DOHH2 (cell line): ENCODE results near the gene PRRC2A.
A peak's percentile ranks its signal among the peaks of the same experiment; 100 is the strongest.

Experiments used
- H3F3A ChIP-seq: fragments of 200-600 bp; sonication (generic), shearing (Covaris generic); 2 replicates; pipeline ENCODE4 v1.6.0; 2016; ENCODE audit warnings: antibody characterized with exemption, mild to moderate bottlenecking; ENCODE audit not compliant: control insufficient read depth, insufficient read depth
- H3K27ac ChIP-seq: fragments of 200-600 bp; sonication (generic); 2 replicates; pipeline ENCODE4 v1.5.1; 2014; ENCODE audit warnings: low read depth, mild to moderate bottlenecking, low read length, moderate library complexity
- H3K27me3 ChIP-seq: fragments of 200-600 bp; sonication (generic); 2 replicates; pipeline ENCODE4 v1.6.1; 2014; ENCODE audit warnings: mild to moderate bottlenecking, low read length, mixed read lengths; ENCODE audit not compliant: control insufficient read depth
- H3K36me3 ChIP-seq: fragments of 200-600 bp; sonication (generic); 2 replicates; pipeline ENCODE4 v1.6.1; 2014; ENCODE audit warnings: mild to moderate bottlenecking, low read length, moderate library complexity, mixed read lengths; ENCODE audit not compliant: control insufficient read depth
- H3K4me1 ChIP-seq: fragments of 200-600 bp; sonication (generic); 2 replicates; pipeline ENCODE4 v1.6.1; 2014; ENCODE audit warnings: mild to moderate bottlenecking, low read length, mixed read lengths; ENCODE audit not compliant: control insufficient read depth
- H3K4me2 ChIP-seq: fragments of 200-600 bp; sonication (generic); 2 replicates; pipeline ENCODE4 v1.6.0; 2014; ENCODE audit warnings: mild to moderate bottlenecking, low read length, moderate library complexity
- H3K4me3 ChIP-seq: fragments of 200-600 bp; sonication (generic); 2 replicates; pipeline ENCODE4 v1.5.1; 2014; ENCODE audit warnings: mild to moderate bottlenecking, low read length, mixed read lengths
- H3K79me2 ChIP-seq: fragments of 200-600 bp; sonication (generic); 2 replicates; pipeline ENCODE4 v1.6.1; 2014; ENCODE audit warnings: mild to moderate bottlenecking, low read length, mixed read lengths; ENCODE audit not compliant: control insufficient read depth
- H3K9me2 ChIP-seq: fragments of 200-600 bp; sonication (generic); replicated peaks from 2 replicates; pipeline ENCODE4 v1.6.1; 2014; ENCODE audit warnings: mild to moderate bottlenecking, low read length, mixed read lengths; ENCODE audit not compliant: control insufficient read depth
- H3K9me3 ChIP-seq: fragments of 200-600 bp; sonication (generic); 2 replicates; pipeline ENCODE4 v1.6.1; 2014; ENCODE audit warnings: antibody characterized with exemption, low read length, mixed read lengths; ENCODE audit not compliant: control insufficient read depth, insufficient read depth
- H4K20me1 ChIP-seq: fragments of 200-600 bp; sonication (generic); 2 replicates; pipeline ENCODE4 v1.6.0; 2014; ENCODE audit warnings: low read depth, mild to moderate bottlenecking, antibody characterized with exemption, low read length, moderate library complexity; ENCODE audit not compliant: control insufficient read depth, insufficient read depth
- EZH2phosphoT487 ChIP-seq: fragments of 200-600 bp; sonication (generic); IDR thresholded peaks from 2 replicates; pipeline ENCODE4 v1.6.1; 2017; ENCODE audit warnings: borderline replicate concordance, mild to moderate bottlenecking, antibody characterized with exemption, low read length, moderate library complexity, mixed read lengths
- TF ChIP-seq, protein P1 (sequence below): fragments of 200-600 bp; sonication (generic); IDR thresholded peaks from one replicate; pipeline ENCODE4 v1.5.1; 2014; ENCODE audit warnings: antibody characterized with exemption, mild to moderate bottlenecking, low read depth, low read length; ENCODE audit not compliant: poor library complexity, severe bottlenecking

Gene PRRC2A

DNA sequence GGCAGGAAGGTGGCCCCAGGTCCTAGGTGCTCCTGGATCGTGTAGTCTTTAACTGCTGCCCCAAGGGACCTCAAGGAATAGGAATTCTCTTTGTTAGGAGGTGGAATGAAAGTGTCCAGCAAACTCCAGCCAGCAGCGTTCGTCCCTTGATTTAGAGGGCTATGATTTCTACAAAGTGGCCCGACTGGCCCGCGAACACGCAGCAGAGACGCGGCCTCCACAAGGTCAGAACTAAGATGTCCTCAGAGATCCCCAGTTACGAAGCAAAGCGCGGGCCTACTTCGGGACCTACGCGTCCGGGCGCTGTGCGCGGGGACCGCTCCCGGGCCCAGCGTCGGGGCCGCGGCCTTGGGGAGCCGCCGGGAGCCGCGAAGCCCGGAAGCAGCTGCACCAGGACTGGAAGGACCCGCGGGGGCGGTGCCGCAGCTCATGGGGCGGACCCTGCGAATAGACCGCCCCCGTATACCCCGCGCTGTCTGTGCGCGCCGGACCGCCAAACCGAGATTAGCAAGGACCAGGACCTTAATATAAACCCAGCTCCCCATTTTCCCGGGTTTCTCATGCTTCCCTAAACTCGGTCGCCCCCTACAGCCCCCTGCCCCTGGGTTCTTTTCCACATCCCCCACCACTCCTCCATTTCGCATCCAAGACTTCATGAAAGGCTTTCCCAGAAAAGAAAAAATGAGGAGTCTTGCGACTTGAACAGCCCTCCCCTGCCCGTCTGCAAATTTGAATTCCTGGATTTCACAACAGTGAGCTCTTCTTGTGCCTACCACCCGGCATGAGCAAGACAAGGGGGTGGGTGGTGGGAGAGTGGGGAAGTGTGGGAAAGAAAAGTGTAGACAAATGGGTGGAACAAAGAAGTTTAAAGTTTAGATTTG, 40.1 kb downstream of the PRRC2A start, which contains the start of gene C6orf47:
C6orf47 (minus strand) TSS at position 398 of the 881 bp plus-strand sequence. CDS start 831 bp downstream, outside the sequence.
- H3K27me3 ChIP-seq: no peaks in the 10 kb centered on the region
- H4K20me1 ChIP-seq: no peaks in the 10 kb centered on the region
- H3K79me2 ChIP-seq: peaks cover 64% of the 10 kb centered on the region
- peaks cover 15% of the 10 kb centered on the region for H3F3A ChIP-seq
- H3K9me3 ChIP-seq: no peaks in the 10 kb centered on the region
- no peaks in the 10 kb centered on the region for H3K9me2 ChIP-seq
- H3K27ac ChIP-seq: peak within 1 kb of the TSS; percentile 57
- peaks cover 57% of the 10 kb centered on the region for H3K4me1 ChIP-seq
- H3K36me3 ChIP-seq: peaks cover 60% of the 10 kb centered on the region
- H3K4me2 ChIP-seq: peak within 1 kb of the TSS; percentile 92
- TF ChIP-seq EZH2phosphoT487: no peak
- TF ChIP-seq, protein P1, sequence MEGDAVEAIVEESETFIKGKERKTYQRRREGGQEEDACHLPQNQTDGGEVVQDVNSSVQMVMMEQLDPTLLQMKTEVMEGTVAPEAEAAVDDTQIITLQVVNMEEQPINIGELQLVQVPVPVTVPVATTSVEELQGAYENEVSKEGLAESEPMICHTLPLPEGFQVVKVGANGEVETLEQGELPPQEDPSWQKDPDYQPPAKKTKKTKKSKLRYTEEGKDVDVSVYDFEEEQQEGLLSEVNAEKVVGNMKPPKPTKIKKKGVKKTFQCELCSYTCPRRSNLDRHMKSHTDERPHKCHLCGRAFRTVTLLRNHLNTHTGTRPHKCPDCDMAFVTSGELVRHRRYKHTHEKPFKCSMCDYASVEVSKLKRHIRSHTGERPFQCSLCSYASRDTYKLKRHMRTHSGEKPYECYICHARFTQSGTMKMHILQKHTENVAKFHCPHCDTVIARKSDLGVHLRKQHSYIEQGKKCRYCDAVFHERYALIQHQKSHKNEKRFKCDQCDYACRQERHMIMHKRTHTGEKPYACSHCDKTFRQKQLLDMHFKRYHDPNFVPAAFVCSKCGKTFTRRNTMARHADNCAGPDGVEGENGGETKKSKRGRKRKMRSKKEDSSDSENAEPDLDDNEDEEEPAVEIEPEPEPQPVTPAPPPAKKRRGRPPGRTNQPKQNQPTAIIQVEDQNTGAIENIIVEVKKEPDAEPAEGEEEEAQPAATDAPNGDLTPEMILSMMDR: no peak
- peak within 1 kb of the TSS; percentile 95 for H3K4me3 ChIP-seq

GRCh38 chr6:31661262-31662123, 41.0 kb downstream of the PRRC2A start:
- no peaks in the 10 kb centered on the region for H3K9me3 ChIP-seq
- H4K20me1 ChIP-seq: no peaks in the 10 kb centered on the region
- H3K4me1 ChIP-seq: peaks cover 57% of the 10 kb centered on the region
- no peaks in the 10 kb centered on the region for H3K27me3 ChIP-seq
- TF ChIP-seq, protein P1: peak; percentile 11
- no peak for TF ChIP-seq EZH2phosphoT487
- H3K27ac ChIP-seq: peak overlapping the region; percentile 57
- peaks cover 15% of the 10 kb centered on the region for H3F3A ChIP-seq
- peaks cover 60% of the 10 kb centered on the region for H3K36me3 ChIP-seq
- peak overlapping the region; percentile 92 for H3K4me2 ChIP-seq
- peaks cover 71% of the 10 kb centered on the region for H3K79me2 ChIP-seq
- peak overlapping the region; percentile 95 for H3K4me3 ChIP-seq
- no peaks in the 10 kb centered on the region for H3K9me2 ChIP-seq

DNA sequence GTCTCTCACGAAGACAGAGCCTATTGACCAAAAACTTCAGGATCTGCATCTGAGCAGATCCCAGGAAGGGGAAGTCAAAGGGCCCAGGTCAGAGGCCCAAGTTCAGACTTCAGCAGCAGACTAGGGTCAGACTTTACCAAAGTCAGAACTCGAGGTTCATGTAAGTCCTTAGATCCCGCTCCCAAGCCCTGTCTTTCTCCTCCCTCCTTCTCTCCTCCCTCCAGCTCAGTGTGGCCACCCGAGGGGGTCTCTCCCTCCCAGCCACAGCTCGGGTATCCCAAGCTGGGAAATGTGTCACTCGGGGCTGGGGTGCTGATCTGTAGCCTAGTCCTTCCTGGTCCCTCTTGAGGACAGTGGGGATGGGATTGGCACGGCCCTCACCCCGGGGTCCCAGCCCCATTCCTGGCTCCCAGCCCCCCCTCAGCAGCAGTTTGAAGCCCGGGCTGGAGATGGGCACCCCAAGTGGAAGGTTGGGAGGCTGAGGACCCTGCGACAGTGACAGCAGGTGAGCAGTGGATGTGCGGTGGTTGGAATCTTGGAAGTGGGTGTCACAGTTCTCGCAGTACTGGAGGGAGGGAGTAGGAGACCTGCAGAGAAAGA, 41.7 kb downstream of the PRRC2A start:
- H3K4me1 ChIP-seq: peaks cover 64% of the 10 kb centered on the region
- H4K20me1 ChIP-seq: no peaks in the 10 kb centered on the region
- no peak for TF ChIP-seq EZH2phosphoT487
- TF ChIP-seq, protein P1: no peak
- peak overlapping the region; percentile 34 for H3K4me2 ChIP-seq
- peaks cover 66% of the 10 kb centered on the region for H3K36me3 ChIP-seq
- peaks cover 15% of the 10 kb centered on the region for H3F3A ChIP-seq
- peaks cover 77% of the 10 kb centered on the region for H3K79me2 ChIP-seq
- no peak overlapping the region for H3K4me3 ChIP-seq
- no peaks in the 10 kb centered on the region for H3K9me3 ChIP-seq
- no peaks in the 10 kb centered on the region for H3K27me3 ChIP-seq
- no peak overlapping the region for H3K27ac ChIP-seq
- no peaks in the 10 kb centered on the region for H3K9me2 ChIP-seq
